NAMALWA (cell line): ENCODE measurements around the gene CDC23.
"Not testable (repeated sequence)": the region's sequence is repeated elsewhere in the genome, so short reads cannot be mapped to it uniquely, and the experiment has no call there.

Experiments used
- DNase-seq: peaks from one replicate; pipeline ENCODE4 v3.0.0-alpha.2; 2015; ENCODE audit warnings: low spot score

CDC23 gene

DNA sequence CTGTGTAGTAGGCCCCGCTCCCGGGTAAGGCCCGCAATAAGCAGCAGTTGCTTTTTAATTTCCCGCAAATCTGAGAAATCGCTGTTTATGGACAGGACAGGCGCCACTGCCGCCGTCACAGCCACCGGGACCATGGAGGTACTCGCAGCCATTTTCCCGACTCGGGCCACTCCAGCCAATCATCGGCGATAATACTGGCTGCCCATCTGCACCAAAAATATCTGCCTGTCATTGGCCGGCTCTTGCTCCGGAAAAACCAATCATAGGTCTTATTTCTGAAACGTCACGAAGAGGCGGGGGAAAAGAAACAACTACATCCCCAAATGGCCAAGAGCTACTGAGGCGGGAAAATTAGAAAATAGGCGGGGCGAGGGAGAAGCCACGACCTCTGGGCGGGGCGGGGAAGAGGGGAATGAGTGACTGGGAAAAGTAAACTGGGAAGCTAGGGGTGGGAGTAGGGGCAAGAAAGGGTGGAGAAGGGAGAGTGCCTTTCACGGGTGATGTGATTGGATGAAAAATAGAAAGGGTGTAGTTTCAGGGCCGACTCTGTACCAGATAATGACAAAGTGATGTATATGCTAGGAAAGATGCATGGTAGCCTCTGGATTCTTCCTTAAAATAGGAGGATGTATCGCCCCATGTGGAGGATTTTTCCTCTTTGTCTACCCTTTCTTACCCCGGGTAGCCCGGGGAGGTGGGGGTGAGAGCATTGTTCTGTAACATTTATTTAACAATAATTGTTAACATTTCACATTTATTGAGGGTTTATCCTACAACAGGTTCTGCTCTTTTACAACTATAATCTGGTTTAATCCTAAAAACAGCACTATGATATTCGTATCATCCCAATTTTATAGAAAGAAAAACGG lies at the start of gene CDC23:
CDC23 (minus strand) TSS at position 163 of the 869 bp plus-strand sequence; CDS start at position 152, 11 bp downstream.
- DNase-seq, result peak; percentile 99

- DNase-seq, result no peak
Measured at GRCh38 chr5:138258704-138259292, 45.7 kb upstream of the CDC23 start.

DNA sequence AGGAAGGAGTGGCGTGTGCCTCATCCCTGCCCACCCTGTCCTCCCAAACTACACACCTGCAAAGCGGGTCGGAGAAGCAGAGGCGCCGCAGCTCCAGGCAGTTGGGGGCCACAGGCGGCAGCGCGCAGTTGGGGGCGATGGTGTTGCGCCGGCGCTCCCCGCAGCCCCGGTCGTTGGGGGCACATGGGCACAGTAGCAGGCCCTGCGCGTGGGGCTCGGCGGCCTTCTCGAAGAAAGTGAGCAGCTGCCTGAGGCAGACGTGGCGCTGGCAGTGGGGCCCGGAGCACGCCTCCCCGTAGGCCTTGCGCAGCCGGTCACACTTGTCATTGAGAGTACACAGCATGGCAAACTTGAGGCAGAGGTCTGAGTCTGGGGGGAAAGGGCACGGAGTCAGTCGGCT lies 44.5 kb upstream of the CDC23 start:
- no peak for DNase-seq

- no peak for DNase-seq
Measured at GRCh38 chr5:138252944-138253343, 39.8 kb upstream of the CDC23 start.

GRCh38 chr5:138247800-138248199 lies 34.7 kb upstream of the CDC23 start:
- DNase-seq, result not testable (repeated sequence)

GRCh38 chr5:138246822-138247221 lies 33.7 kb upstream of the CDC23 start:
- no peak for DNase-seq

DNA sequence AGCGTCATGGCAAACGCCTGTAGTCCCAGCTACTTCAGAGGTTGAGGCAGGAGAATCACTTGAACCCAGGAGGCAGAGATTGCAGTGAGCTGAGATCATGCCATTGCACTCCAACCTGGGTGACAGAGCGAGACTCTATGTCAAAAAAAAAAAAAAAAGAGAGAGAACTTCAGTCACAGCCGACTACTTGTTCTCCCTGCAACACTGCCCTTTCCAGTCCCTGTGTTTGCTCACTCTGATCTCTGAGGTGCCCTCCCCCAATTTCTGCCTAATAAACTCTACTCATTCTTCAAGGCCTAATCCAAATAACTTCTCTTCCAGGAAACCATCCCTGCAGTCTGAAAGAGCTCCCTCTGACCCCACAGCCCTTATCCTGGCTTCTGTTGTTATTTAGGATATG lies 33.2 kb upstream of the CDC23 start:
- no peak for DNase-seq

DNA sequence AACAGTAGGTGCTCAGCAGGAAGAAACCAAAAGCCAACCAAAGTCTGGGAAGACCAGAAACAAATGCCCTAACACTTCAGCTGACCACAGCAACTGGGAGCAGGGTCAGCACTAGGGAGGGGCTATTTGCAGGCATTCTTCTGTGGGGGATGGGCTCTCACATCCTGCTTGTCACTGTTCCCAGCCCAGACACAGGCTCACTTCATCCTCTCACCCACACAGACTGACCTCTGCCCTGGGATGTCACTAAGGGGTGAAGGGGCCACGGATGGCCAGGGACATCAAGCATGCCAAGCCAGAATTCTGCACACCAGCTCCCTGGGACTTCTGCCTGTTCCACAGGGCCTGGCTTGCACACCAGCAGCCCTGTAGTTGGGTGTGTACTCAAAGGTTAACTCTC lies 32.6 kb upstream of the CDC23 start:
- no peak for DNase-seq

DNA sequence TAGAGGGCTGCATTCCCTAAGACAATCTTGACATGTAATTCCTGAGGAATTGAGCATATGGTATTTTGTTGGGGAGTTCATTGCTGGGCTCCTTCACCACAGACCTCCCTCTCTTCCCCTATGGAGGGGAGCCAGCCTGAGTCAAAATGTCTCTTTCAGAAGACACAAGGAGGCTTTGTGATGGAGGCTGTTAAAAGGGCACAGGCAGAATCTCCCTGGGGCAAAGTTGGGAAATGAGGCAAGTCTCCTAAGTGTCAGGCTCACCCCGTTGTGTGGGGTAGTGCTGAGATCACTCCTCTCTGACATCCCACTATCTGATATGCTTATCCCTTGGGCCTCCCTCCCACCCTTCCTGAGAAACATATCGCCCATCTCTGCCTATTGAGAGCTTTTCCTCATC lies 30.7 kb upstream of the CDC23 start:
- DNase-seq, result no peak

DNA sequence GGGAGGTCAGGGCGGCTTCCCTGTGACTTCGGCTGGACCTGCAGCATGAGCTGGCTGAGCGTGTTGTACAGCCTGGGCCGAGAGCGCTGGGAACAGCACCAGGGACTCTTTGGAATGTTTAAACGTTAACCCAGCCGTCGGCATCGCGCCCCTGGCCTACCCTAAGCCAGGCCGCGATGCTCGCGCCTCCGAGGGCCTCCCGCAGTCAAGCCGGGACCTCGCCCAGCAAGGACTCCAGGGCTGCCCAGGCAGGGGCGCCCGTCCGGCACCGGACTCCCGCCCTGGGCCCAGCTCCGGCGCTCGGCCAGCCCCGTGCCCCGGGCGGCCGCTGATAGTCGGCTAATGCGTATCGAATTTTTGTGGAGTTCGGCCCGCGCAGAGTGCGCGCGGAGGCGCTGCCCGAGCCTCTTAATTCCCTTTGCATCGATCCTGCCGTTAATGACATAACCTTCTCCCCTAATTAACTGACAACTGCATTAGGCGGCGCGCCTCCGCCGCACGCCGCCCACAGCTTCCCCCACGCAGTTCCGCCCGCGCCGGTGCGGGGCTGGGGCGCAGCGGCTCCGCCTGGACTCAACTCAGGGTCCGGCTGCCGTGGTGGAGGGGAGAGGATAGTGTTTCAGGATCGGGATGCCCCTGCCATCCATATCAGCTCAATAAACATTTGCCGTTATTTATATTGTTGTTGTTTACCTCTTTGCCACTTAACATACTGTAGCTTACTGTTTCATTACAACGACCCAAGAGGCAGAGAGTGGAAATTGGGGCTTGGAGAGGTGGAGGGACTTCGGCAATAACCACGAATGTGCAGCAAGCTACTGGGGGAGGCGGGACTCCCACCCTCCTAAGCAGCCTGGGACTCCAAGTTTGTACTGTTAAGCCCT lies 28.8 kb upstream of the CDC23 start:
- no peak for DNase-seq

- no peak for DNase-seq
Measured at GRCh38 chr5:138240650-138241385, 27.7 kb upstream of the CDC23 start.

DNA sequence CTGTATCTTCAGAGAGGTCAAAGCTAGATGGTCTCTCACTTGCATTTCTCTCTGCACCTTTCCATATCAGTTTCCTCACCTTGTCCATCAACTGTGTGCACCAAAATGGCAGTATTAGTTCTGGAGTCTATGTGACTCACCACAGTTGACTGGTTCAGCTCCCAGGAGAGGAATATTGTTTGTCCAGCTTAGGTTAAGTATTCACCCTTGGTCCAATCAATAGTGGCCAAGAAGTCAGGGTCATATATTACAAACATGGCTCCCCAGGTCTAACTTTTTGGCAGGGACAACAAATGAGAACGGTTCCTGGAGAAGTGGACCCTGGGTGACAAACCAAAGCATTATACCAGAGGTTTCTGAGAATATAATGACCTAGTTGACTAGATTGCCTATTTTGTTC lies 24.9 kb upstream of the CDC23 start:
- no peak for DNase-seq

- no peak for DNase-seq
Measured at GRCh38 chr5:138234651-138235050, 21.5 kb upstream of the CDC23 start.

DNA sequence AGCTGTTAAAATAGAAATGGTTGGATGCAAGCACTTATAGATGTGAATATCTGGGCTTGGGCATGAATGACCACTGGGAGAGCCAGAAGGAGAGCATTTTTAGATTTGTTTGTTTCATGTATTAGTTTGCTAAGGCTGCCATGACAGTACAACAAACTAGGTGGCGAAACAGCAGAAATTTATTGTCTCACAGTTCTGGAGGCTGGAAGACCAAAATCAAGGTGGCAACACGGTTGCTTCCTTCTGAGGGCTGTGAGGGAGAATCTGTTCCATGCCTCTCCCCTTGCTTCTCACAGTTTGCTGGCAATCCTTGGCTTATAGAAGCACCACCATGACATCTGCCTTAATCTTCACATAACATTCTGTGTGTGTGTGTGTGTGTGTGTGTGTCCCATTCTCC lies 20.2 kb upstream of the CDC23 start:
- peak; percentile 22 for DNase-seq

DNA sequence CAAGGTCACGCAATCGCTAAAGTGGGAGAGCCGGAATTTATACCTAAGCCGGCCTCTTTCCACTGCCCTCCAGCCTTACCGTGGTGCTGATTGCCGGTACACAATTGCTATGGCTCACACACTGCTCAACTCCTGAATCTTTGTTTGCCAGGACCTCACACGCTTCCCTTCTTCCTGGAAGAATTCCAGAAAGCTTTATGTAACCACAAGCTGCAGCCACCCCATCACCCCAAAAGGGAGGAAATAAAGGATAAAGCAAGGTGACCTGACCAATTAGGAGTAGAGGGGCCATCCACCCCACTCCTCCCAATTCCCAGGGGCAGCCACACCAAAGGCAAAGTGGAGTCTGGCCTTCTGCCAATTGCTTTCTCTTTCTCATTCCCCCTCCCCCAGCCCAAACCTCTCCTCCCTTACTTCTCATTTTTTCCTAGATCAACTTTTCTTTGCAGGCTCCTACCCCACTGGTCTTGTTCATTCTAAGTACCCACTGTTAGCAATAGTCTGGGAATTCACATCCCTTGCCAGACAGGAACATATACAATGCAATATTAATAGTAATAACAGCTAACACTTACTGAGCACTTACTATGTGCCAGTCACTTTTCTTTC lies 18.0 kb upstream of the CDC23 start:
- DNase-seq, result no peak

- DNase-seq, result no peak
Measured at GRCh38 chr5:138230261-138230660, 17.1 kb upstream of the CDC23 start.

- DNase-seq, result no peak
Measured at GRCh38 chr5:138229387-138229786, 16.3 kb upstream of the CDC23 start.

- DNase-seq, result peak; percentile 41
Measured at GRCh38 chr5:138226910-138227309, 13.8 kb upstream of the CDC23 start.

DNA sequence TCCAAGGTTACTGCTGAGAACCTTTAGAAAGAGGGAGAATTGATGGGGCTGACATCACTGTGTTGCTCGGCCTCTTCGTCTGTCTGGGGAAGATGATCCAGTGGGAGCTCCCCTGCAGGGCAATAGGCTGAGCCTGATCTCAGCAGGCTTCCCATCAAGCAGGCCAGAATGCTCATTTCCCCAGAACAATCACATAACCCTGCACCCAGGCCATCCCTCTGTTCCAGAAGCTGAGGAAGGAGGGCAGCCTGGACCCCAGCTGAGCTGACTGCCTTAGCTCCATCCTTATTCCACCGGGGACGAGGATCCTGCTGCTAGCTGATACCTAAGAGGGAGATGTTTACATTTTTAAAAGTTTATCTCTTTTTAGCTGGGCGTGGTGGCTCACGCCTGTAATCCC lies 11.6 kb upstream of the CDC23 start:
- no peak for DNase-seq

DNA sequence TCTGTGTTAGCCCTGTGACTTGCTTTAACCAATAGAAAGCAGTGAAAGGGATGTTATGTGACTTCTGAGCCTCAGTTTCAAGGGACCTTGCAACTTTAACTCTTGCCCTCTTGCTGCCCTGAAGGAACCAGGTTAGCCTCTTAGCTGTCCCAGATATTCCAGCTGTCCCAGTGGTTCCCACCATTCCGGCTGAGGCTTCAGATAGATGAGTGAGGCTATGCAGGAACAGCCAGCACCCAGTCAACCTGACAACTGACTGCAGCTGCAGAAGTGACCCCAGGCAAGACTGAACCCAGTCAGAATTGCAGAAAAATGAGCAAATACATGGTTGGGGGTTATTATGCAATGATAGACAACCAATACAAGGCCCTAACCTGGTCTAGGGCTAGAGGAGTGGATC lies 10.4 kb upstream of the CDC23 start:
- no peak for DNase-seq

- no peak for DNase-seq
Measured at GRCh38 chr5:138216799-138217198, 3.7 kb upstream of the CDC23 start.

DNA sequence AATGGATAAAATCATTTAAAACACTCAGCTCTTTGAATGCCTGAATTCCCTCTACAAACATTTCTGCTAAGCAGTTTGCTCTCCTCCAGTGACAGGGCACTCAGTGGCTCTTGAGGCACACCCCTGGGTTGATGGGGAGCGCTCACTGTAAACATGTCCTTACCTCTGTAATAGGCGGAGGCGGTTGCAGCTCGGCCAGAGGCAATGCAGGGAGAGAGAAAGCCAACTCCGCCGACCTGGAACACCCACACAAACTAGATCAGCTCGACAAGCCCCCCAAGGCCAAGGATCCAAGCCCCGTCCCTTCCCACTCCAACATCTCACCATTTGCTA lies 329 bp downstream of the CDC23 start:
- no peak for DNase-seq
